Measurements from ENCODE around the gene ICAM3.
"Not testable (repeated sequence)": the region's sequence is repeated elsewhere in the genome, so short reads cannot be mapped to it uniquely, and the experiment has no call there.

Gene ICAM3

GRCh38 chr19:10338940-10339339 lies 484 bp downstream of the ICAM3 start:
- no peak overlapping the region for H3K9ac ChIP-seq (ENCODE audit: low read depth, low read length, poor library complexity)
- no peak overlapping the region for H2BK15ac ChIP-seq (ENCODE audit: low read length)
- H3K36me3 ChIP-seq (replicated peaks in 1 of 2; ENCODE audit: control insufficient read depth in 2 of 2, insufficient read depth in 2 of 2, low read length in 2 of 2) = no peaks in the 10 kb centered on the region
- no peak overlapping the region for H2AK5ac ChIP-seq (ENCODE audit: low read depth, low read length)
- no CpG with 5 or more reads among the region's 6 CpGs for WGBS, 2 donors (ENCODE audit: extremely low coverage in 2 of 2, insufficient read length in 2 of 2, insufficient replicate concordance in 1 of 2)
- H4K91ac ChIP-seq (ENCODE audit: low read depth, low read length, poor library complexity) = no peak overlapping the region
- no peak overlapping the region for H3K18ac ChIP-seq (ENCODE audit: low read length)
- H3K4me3 ChIP-seq (ENCODE audit: low read length in 2 of 2) = no peak overlapping the region
- no peak overlapping the region for H2BK120ac ChIP-seq (ENCODE audit: low read depth, low read length)
- no peak overlapping the region for H2AFZ ChIP-seq (ENCODE audit: low read length)
- H3K23ac ChIP-seq (ENCODE audit: low read depth, low read length, poor library complexity) = no peak overlapping the region
- no peak overlapping the region for H2BK5ac ChIP-seq (ENCODE audit: low read length)
- no peak for DNase-seq (ENCODE audit: low spot score)
- H3K14ac ChIP-seq (ENCODE audit: low read length) = no peak overlapping the region
- peaks cover 4% of the 10 kb centered on the region for H3K79me1 ChIP-seq (ENCODE audit: low read depth, low read length)
- H3K9me3 ChIP-seq (replicated peaks in 1 of 2; ENCODE audit: control insufficient read depth in 2 of 2, insufficient read depth in 1 of 2, low read depth in 1 of 2, low read length in 2 of 2) = no peaks in the 10 kb centered on the region
- no peak overlapping the region for H2BK12ac ChIP-seq (ENCODE audit: low read length)
- H3K27ac ChIP-seq (replicated peaks; ENCODE audit: low read length) = no peak overlapping the region
- H3K4me1 ChIP-seq (ENCODE audit: control insufficient read depth in 2 of 2, insufficient read depth in 1 of 2, low read depth in 1 of 2, low read length in 2 of 2) = peaks cover 6 to 10% of the 10 kb centered on the region in 2 donors
- H4K8ac ChIP-seq (ENCODE audit: low read depth, low read length) = no peak overlapping the region
- H3K27me3 ChIP-seq (ENCODE audit: control insufficient read depth in 3 of 3, insufficient read depth in 3 of 3, low read depth in 1 of 3, low read length in 3 of 3) = peaks cover 0 to 4% (median 0%) of the 10 kb centered on the region in 3 experiments
- H3K4me2 ChIP-seq (ENCODE audit: insufficient read depth, low read length, poor library complexity, severe bottlenecking) = no peak overlapping the region
- H3K4ac ChIP-seq (ENCODE audit: low read length) = no peak overlapping the region

GRCh38 chr19:10336725-10337124 lies 2.7 kb downstream of the ICAM3 start:
- not testable (repeated sequence) for H3K4me2 ChIP-seq (ENCODE audit: insufficient read depth, low read length, poor library complexity, severe bottlenecking); H2AFZ ChIP-seq (ENCODE audit: low read length); H3K79me1 ChIP-seq (ENCODE audit: low read depth, low read length); H3K9ac ChIP-seq (ENCODE audit: low read depth, low read length, poor library complexity); DNase-seq (ENCODE audit: low spot score); H2BK120ac ChIP-seq (ENCODE audit: low read depth, low read length); H3K18ac ChIP-seq (ENCODE audit: low read length); H3K4ac ChIP-seq (ENCODE audit: low read length); H4K91ac ChIP-seq (ENCODE audit: low read depth, low read length, poor library complexity); H2BK12ac ChIP-seq (ENCODE audit: low read length); H3K14ac ChIP-seq (ENCODE audit: low read length); H3K36me3 ChIP-seq (replicated peaks in 1 of 2; ENCODE audit: control insufficient read depth in 2 of 2, insufficient read depth in 2 of 2, low read length in 2 of 2); H3K27me3 ChIP-seq (ENCODE audit: control insufficient read depth in 3 of 3, insufficient read depth in 3 of 3, low read depth in 1 of 3, low read length in 3 of 3); H3K23ac ChIP-seq (ENCODE audit: low read depth, low read length, poor library complexity); H3K27ac ChIP-seq (replicated peaks; ENCODE audit: low read length); H2AK5ac ChIP-seq (ENCODE audit: low read depth, low read length); H4K8ac ChIP-seq (ENCODE audit: low read depth, low read length); H2BK5ac ChIP-seq (ENCODE audit: low read length); H3K9me3 ChIP-seq (replicated peaks in 1 of 2; ENCODE audit: control insufficient read depth in 2 of 2, insufficient read depth in 1 of 2, low read depth in 1 of 2, low read length in 2 of 2); H3K4me3 ChIP-seq (ENCODE audit: low read length in 2 of 2); H2BK15ac ChIP-seq (ENCODE audit: low read length)
- WGBS, 2 donors (ENCODE audit: extremely low coverage in 2 of 2, insufficient read length in 2 of 2, insufficient replicate concordance in 1 of 2) = no CpG with 5 or more reads among the region's 9 CpGs
- H3K4me1 ChIP-seq (ENCODE audit: control insufficient read depth in 2 of 2, insufficient read depth in 1 of 2, low read depth in 1 of 2, low read length in 2 of 2) = peaks cover 12 to 16% of the 10 kb centered on the region in 2 donors

- Histone ChIP-seq H3K79me1 (ENCODE audit: low read depth, low read length) (peaks cover 11% of the 10 kb centered on the region), H3K27ac (replicated peaks; ENCODE audit: low read length) (no peak overlapping the region), H3K18ac (ENCODE audit: low read length) (peak overlapping the region; percentile 71), H2BK120ac (ENCODE audit: low read depth, low read length) (no peak overlapping the region), H3K27me3 (ENCODE audit: control insufficient read depth in 3 of 3, insufficient read depth in 3 of 3, low read depth in 1 of 3, low read length in 3 of 3) (peaks cover 0 to 4% (median 0%) of the 10 kb centered on the region in 3 experiments), H3K4me3 (ENCODE audit: low read length in 2 of 2) (no peak overlapping the region), H2BK15ac (ENCODE audit: low read length) (peak overlapping the region; percentile 75), H4K8ac (ENCODE audit: low read depth, low read length) (peak overlapping the region; percentile 82), H2BK5ac (ENCODE audit: low read length) (no peak overlapping the region), H3K4ac (ENCODE audit: low read length) (no peak overlapping the region), H4K91ac (ENCODE audit: low read depth, low read length, poor library complexity) (no peak overlapping the region), H3K9ac (ENCODE audit: low read depth, low read length, poor library complexity) (peak overlapping the region; percentile 53), H3K23ac (ENCODE audit: low read depth, low read length, poor library complexity) (peak overlapping the region; percentile 91), H2AFZ (ENCODE audit: low read length) (no peak overlapping the region), H3K4me2 (ENCODE audit: insufficient read depth, low read length, poor library complexity, severe bottlenecking) (peak overlapping the region; percentile 89), H3K9me3 (replicated peaks in 1 of 2; ENCODE audit: control insufficient read depth in 2 of 2, insufficient read depth in 1 of 2, low read depth in 1 of 2, low read length in 2 of 2) (no peaks in the 10 kb centered on the region), H2AK5ac (ENCODE audit: low read depth, low read length) (peak overlapping the region; percentile 93), H2BK12ac (ENCODE audit: low read length) (peak overlapping the region; percentile 75), H3K36me3 (replicated peaks in 1 of 2; ENCODE audit: control insufficient read depth in 2 of 2, insufficient read depth in 2 of 2, low read length in 2 of 2) (peaks cover 6 to 16% of the 10 kb centered on the region in 2 donors), H3K14ac (ENCODE audit: low read length) (no peak overlapping the region), H3K4me1 (ENCODE audit: control insufficient read depth in 2 of 2, insufficient read depth in 1 of 2, low read depth in 1 of 2, low read length in 2 of 2) (peaks cover 12 to 16% of the 10 kb centered on the region in 2 donors)
- no peak for DNase-seq (ENCODE audit: low spot score)
- WGBS, 2 donors (ENCODE audit: extremely low coverage in 2 of 2, insufficient read length in 2 of 2, insufficient replicate concordance in 1 of 2) = no CpG with 5 or more reads among the region's 26 CpGs
These were observed 4.0 kb downstream of the ICAM3 start for GRCh38 chr19:10335352-10335985.

GRCh38 chr19:10334588-10335351 lies 4.7 kb downstream of the ICAM3 start:
- Histone ChIP-seq H2BK120ac (ENCODE audit: low read depth, low read length) (peak overlapping the region; percentile 81), H4K8ac (ENCODE audit: low read depth, low read length) (no peak overlapping the region), H3K18ac (ENCODE audit: low read length) (peak overlapping the region; percentile 85), H3K9me3 (replicated peaks in 1 of 2; ENCODE audit: control insufficient read depth in 2 of 2, insufficient read depth in 1 of 2, low read depth in 1 of 2, low read length in 2 of 2) (no peaks in the 10 kb centered on the region), H4K91ac (ENCODE audit: low read depth, low read length, poor library complexity) (no peak overlapping the region), H3K4ac (ENCODE audit: low read length) (peak overlapping the region; percentile 98), H3K79me1 (ENCODE audit: low read depth, low read length) (peaks cover 15% of the 10 kb centered on the region), H2AK5ac (ENCODE audit: low read depth, low read length) (peak overlapping the region; percentile 93), H3K4me2 (ENCODE audit: insufficient read depth, low read length, poor library complexity, severe bottlenecking) (peak overlapping the region; percentile 89), H3K27me3 (ENCODE audit: control insufficient read depth in 3 of 3, insufficient read depth in 3 of 3, low read depth in 1 of 3, low read length in 3 of 3) (peaks cover 0 to 4% (median 0%) of the 10 kb centered on the region in 3 experiments), H3K9ac (ENCODE audit: low read depth, low read length, poor library complexity) (peak overlapping the region; percentile 88), H2BK12ac (ENCODE audit: low read length) (peak overlapping the region; percentile 41), H2BK5ac (ENCODE audit: low read length) (peak overlapping the region; percentile 44), H3K23ac (ENCODE audit: low read depth, low read length, poor library complexity) (peak overlapping the region; percentile 93), H3K36me3 (replicated peaks in 1 of 2; ENCODE audit: control insufficient read depth in 2 of 2, insufficient read depth in 2 of 2, low read length in 2 of 2) (peaks cover 11 to 23% of the 10 kb centered on the region in 2 donors), H3K4me3 (ENCODE audit: low read length in 2 of 2) (peak overlapping the region; percentile 76 to 82), H3K14ac (ENCODE audit: low read length) (peak overlapping the region; percentile 98), H2AFZ (ENCODE audit: low read length) (no peak overlapping the region), H3K27ac (replicated peaks; ENCODE audit: low read length) (no peak overlapping the region), H2BK15ac (ENCODE audit: low read length) (peak overlapping the region; percentile 75), H3K4me1 (ENCODE audit: control insufficient read depth in 2 of 2, insufficient read depth in 1 of 2, low read depth in 1 of 2, low read length in 2 of 2) (peaks cover 12 to 16% of the 10 kb centered on the region in 2 donors)
- DNase-seq (ENCODE audit: low spot score) = peak; percentile 88
- WGBS, 2 donors (ENCODE audit: extremely low coverage in 2 of 2, insufficient read length in 2 of 2, insufficient replicate concordance in 1 of 2) = no CpG with 5 or more reads among the region's 59 CpGs
